Stimulated activated CD4-positive, alpha-beta T cell treated with anti-CD3 and anti-CD28 coated beads, Interleukin-4, amount 100 ng/mL, for 24 hours (primary cell): ENCODE data around the gene GPRIN1.
"Not testable (repeated sequence)": the region's sequence is repeated elsewhere in the genome, so short reads cannot be mapped to it uniquely, and the experiment has no call there.

Experiments
- DNase-seq: peaks from one replicate; pipeline ENCODE4 v3.0.0-alpha.2; 2020

The GPRIN1 gene

GRCh38 chr5:176565760-176566288, 44.1 kb downstream of the GPRIN1 start:
- no peak for DNase-seq

GRCh38 chr5:176564002-176564401, 46.0 kb downstream of the GPRIN1 start:
- no peak for DNase-seq

DNA sequence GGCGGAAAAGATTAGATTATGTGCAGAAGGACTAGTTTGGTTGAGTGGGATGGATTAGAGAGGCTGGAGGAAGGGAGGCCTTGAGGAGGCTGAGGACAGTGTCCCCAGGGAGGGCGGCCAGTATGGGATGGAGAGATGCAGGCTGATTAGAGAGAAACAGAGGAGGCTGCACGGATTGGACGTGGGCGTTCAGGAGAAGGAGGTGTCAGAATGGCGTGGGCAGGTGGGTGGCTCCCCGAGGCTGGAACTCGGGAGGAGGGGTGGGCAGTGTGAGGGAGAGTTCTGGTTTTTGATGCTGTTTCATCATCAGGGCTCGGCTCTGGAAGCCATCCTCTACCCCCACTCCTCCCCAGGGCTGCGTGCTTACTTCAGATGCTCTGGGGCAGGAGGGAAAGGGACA, 47.8 kb downstream of the GPRIN1 start:
- no peak for DNase-seq

DNA sequence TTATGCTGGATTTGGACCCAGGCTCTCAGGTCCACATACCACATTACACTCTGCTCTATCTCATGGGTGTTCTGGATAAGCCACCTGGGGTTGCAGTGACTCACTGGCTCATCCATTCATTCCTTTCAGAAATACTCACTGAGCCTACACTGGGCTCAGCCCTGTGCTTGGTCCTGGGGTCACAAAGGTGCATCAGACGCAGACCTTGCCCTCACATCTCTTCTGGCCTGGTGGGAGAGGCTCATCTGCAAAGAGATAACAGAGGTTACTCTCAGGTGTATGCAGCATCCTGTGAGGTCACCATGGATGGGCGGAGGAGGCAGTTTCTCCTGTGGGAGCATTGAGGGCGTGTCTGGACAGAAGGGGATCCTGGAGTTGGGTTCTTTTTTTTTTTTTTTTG, 48.7 kb downstream of the GPRIN1 start:
- no peak for DNase-seq

- DNase-seq = peak; percentile 40
Measured at GRCh38 chr5:176560364-176560763, 49.6 kb downstream of the GPRIN1 start.

DNA sequence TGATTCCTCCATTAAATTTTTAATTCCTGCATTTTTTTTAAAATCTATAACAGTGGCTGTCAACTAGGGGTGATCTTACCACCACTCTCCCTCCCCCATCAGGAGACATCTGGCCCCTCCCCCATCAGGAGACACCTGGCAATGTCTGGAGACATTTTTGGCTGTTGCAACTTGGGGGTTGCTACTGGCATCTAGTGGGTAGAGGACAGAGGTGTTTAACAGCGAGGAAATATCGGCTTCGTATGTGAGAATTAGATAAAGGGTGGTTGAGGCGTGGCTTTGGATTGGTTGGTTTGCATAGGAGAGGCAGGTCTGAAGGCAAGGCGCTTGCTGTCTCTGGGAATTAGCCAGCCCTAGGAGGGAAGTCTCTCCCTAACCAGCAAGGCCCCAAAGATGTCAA, 50.3 kb downstream of the GPRIN1 start:
- DNase-seq = no peak

DNA sequence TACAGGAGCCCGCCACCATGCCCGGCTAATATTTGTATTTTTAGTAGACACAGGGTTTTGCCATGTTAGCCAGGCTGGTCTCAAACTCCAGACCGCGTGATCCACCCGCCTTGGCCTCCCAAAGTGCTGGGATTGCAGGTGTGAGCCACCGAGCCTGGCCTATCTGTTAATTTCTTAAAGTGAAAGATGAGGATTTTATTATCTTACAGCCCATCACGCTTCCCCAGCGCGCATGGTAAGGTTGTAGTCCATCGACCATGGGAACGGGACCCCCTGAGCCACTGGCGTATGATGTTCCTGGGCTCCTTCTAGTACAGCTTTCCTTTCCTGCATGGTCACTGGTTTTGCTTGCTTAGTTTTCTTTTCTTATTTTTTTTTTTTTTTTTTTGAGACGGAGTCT, 52.1 kb downstream of the GPRIN1 start:
- no peak for DNase-seq

- DNase-seq = no peak
Measured at GRCh38 chr5:176553260-176554085, 56.5 kb downstream of the GPRIN1 start.

GRCh38 chr5:176552332-176552869, 57.6 kb downstream of the GPRIN1 start:
- DNase-seq = no peak

GRCh38 chr5:176550937-176551336, 59.0 kb downstream of the GPRIN1 start:
- DNase-seq = not testable (repeated sequence)

- no peak for DNase-seq
Measured at GRCh38 chr5:176550275-176550831, 59.6 kb downstream of the GPRIN1 start.

DNA sequence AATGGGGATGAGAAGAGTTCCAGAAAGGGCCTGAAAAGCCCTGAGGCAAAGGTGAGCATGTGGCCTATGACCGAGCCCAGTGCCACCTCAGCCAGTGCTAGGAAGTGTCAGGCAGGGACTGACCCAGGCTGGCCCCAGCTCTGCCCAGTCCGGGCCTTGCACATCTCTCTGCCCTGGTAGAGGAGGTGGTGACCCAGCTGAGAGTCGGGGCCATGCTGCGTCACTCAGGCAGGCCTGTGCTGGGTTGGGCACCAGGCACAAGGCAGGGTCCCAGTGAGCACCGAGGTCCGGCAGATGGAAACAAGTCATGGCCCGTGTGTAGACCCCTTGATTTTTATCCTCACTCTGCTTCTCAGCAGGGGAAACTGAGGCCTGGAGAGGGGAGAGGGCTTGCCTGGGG, 60.1 kb downstream of the GPRIN1 start:
- DNase-seq = no peak

GRCh38 chr5:176548967-176549444, 61.0 kb downstream of the GPRIN1 start, which contains the start of gene CDHR2:
Gene CDHR2 (plus strand): TSS chr5:176549342. CDS start chr5:176565353, 16,011 bp downstream.
- no peak for DNase-seq

DNA sequence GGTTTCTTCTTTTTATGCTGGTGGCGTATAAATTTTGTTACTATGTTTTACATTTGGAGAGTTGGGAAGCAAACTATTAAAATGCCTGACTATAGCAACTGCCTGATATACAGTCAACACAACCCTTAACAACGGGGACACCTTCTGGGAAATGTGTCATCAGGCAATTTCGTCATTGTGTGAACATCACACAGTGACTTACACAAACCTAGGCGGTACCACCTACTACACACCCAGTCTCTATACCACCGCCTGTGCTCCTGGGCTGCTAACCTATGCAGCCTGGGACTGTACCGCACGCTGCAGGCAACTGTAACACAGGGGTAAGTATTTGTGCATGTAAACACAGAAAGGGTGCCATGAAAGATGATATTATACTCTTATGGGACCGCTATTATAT, 62.2 kb downstream of the GPRIN1 start:
- peak; percentile 30 for DNase-seq
